ENCODE measurements around the gene INTS4. TPM values are rescaled to one million over a fixed set of nuclear protein-coding genes. Genes with fewer than 3 reads are reported as not detected.

The INTS4 gene
- total and polyA plus RNA-seq, 2 donors (not counting 1 experiment from before 2014, with no cell fraction given) = 46.1 to 78.9 TPM

- Mint-ChIP-seq H3K27me3 (peaks cover 28% of the 10 kb centered on the region), H3K9me3 (ENCODE audit: insufficient read depth) (peaks cover 5% of the 10 kb centered on the region), H3K27ac (no peak overlapping the region), H3K4me3 (no peak overlapping the region), H3K4me1 (peaks cover 2% of the 10 kb centered on the region)
- ChIA-PET POLR2A (no interaction called here), CTCF (interaction anchor here (1.1 kb wide), 1 partner anchor 23 kb away, joined by 3 read pairs; no protein-coding TSS in a partner anchor)
- ATAC-seq (ENCODE audit: low read depth) = no peak
- Histone ChIP-seq H4K20me1 (ENCODE audit: control insufficient read depth, insufficient read depth, low read length, poor library complexity, severe bottlenecking) (no peaks in the 10 kb centered on the region), H3K4me2 (replicated peaks; ENCODE audit: low read depth, low read length, poor library complexity, severe bottlenecking) (no peak overlapping the region), H2AFZ (ENCODE audit: insufficient read depth, low read depth, low read length, poor library complexity, severe bottlenecking) (no peak overlapping the region), H3K27me3 (replicated peaks in 1 of 4; ENCODE audit: control extremely low read depth in 1 of 4, control insufficient read depth in 3 of 4, insufficient read depth in 4 of 4, low read length in 3 of 4) (peaks cover 0 to 20% (median 5%) of the 10 kb centered on the region in 4 experiments), H3K4me3 (ENCODE audit: control extremely low read depth in 1 of 5, extremely low read depth in 1 of 5, insufficient read depth in 1 of 5, low read depth in 2 of 5, low read length in 4 of 5) (no peak overlapping the region), H3K9me3 (ENCODE audit: control extremely low read depth in 1 of 3, control insufficient read depth in 2 of 3, insufficient read depth in 1 of 3, low read length in 2 of 3) (peaks cover 0 to 7% (median 0%) of the 10 kb centered on the region in 3 donors), H3K9ac (ENCODE audit: low read length) (no peak overlapping the region), H3K27ac (ENCODE audit: low read length in 2 of 2) (no peak overlapping the region), H3K79me2 (ENCODE audit: control insufficient read depth, insufficient read depth, low read length) (no peaks in the 10 kb centered on the region), H3K36me3 (replicated peaks in 1 of 2; ENCODE audit: control extremely low read depth in 1 of 2, control insufficient read depth in 1 of 2, extremely low read depth in 1 of 2, insufficient read depth in 2 of 2, low read length in 1 of 2) (no peaks in the 10 kb centered on the region), H3K4me1 (ENCODE audit: control insufficient read depth in 2 of 2, insufficient read depth in 2 of 2, low read length in 2 of 2) (peaks cover 3 to 7% of the 10 kb centered on the region in 2 donors)
- 88% methylated on average over 3 of the region's 7 CpGs for WGBS (ENCODE audit: insufficient coverage)
- TF ChIP-seq CTCF (IDR thresholded peaks at IDR 0.05) (no peak), EZH2 (IDR thresholded peaks at IDR 0.05; ENCODE audit: borderline replicate concordance, insufficient read depth, low read depth, low read length, poor library complexity, severe bottlenecking) (no peak)
- DNase-seq = no peak
- intact Hi-C loops (cut with micrococcal nuclease) = no loop called here
These were observed 29.0 kb upstream of the INTS4 start for GRCh38 chr11:78023426-78023825.

- Histone ChIP-seq H2AFZ (ENCODE audit: insufficient read depth, low read depth, low read length, poor library complexity, severe bottlenecking) (no peak within 1 kb of the TSS), H3K4me2 (replicated peaks; ENCODE audit: low read depth, low read length, poor library complexity, severe bottlenecking) (no peak within 1 kb of the TSS)
These were observed 28.2 kb upstream of the INTS4 start, which contains the start of gene KCTD14 for GRCh38 chr11:78022397-78023396. Gene KCTD14, minus strand, starts transcription at chr11:78023276. Its CDS starts 27 bp downstream, at chr11:78023249.

More at GRCh38 chr11:78022397-78023396, 28.2 kb upstream of the INTS4 start, which contains the start of gene KCTD14:
- peaks cover 1% of the 10 kb centered on the region for H3K9me3 Mint-ChIP-seq (ENCODE audit: insufficient read depth)
- CTCF ChIA-PET = interaction anchor here (1.1 kb wide), 1 partner anchor 23 kb away, joined by 3 read pairs; no protein-coding TSS in a partner anchor
- H3K4me1 Mint-ChIP-seq = peaks cover 2% of the 10 kb centered on the region
- DNase-seq (no peak), ATAC-seq (ENCODE audit: low read depth) (no peak)
- peaks cover 28% of the 10 kb centered on the region for H3K27me3 Mint-ChIP-seq
- 29% methylated on average over 35 of the region's 37 CpGs for WGBS (ENCODE audit: insufficient coverage)
- intact Hi-C loops (cut with micrococcal nuclease) = no loop called here
- POLR2A ChIA-PET = no interaction called here
- H4K20me1 ChIP-seq (ENCODE audit: control insufficient read depth, insufficient read depth, low read length, poor library complexity, severe bottlenecking) = no peaks in the 10 kb centered on the region
- H3K4me3 Mint-ChIP-seq = no peak within 1 kb of the TSS
- no peaks in the 10 kb centered on the region for H3K79me2 ChIP-seq (ENCODE audit: control insufficient read depth, insufficient read depth, low read length)
- H3K27ac Mint-ChIP-seq = no peak within 1 kb of the TSS
- no peak within 1 kb of the TSS for H3K9ac ChIP-seq (ENCODE audit: low read length)
- H3K9me3 ChIP-seq (ENCODE audit: control extremely low read depth in 1 of 3, control insufficient read depth in 2 of 3, insufficient read depth in 1 of 3, low read length in 2 of 3) = peaks cover 0 to 7% (median 0%) of the 10 kb centered on the region in 3 donors
- no peak for TF ChIP-seq CTCF (IDR thresholded peaks at IDR 0.05)
- no peaks in the 10 kb centered on the region for H3K36me3 ChIP-seq (replicated peaks in 1 of 2; ENCODE audit: control extremely low read depth in 1 of 2, control insufficient read depth in 1 of 2, extremely low read depth in 1 of 2, insufficient read depth in 2 of 2, low read length in 1 of 2)
- peaks cover 3 to 7% of the 10 kb centered on the region in 2 donors for H3K4me1 ChIP-seq (ENCODE audit: control insufficient read depth in 2 of 2, insufficient read depth in 2 of 2, low read length in 2 of 2)
- no peak within 1 kb of the TSS for H3K4me3 ChIP-seq (ENCODE audit: control extremely low read depth in 1 of 5, extremely low read depth in 1 of 5, insufficient read depth in 1 of 5, low read depth in 2 of 5, low read length in 4 of 5)
- H3K27me3 ChIP-seq (replicated peaks in 1 of 4; ENCODE audit: control extremely low read depth in 1 of 4, control insufficient read depth in 3 of 4, insufficient read depth in 4 of 4, low read length in 3 of 4) = peaks cover 0 to 20% (median 5%) of the 10 kb centered on the region in 4 experiments
- no peak within 1 kb of the TSS for H3K27ac ChIP-seq (ENCODE audit: low read length in 2 of 2)

All from B cell (primary cell).